ENCODE results near the gene AGTRAP.

The AGTRAP gene

GRCh38 chr1:11784993-11785769 lies 49.2 kb downstream of the AGTRAP start:
- DNase-seq: peak in 1 of 2 experiments; percentile 45

GRCh38 chr1:11786168-11786567 lies 50.2 kb downstream of the AGTRAP start:
- no peak for DNase-seq

GRCh38 chr1:11787251-11787803 lies 51.4 kb downstream of the AGTRAP start:
- DNase-seq: peak in 1 of 2 experiments; percentile 42

GRCh38 chr1:11787804-11788436 lies 52.0 kb downstream of the AGTRAP start:
- DNase-seq: no peak

GRCh38 chr1:11788549-11789053 lies 52.7 kb downstream of the AGTRAP start:
- no peak for DNase-seq

GRCh38 chr1:11789126-11790067 lies 53.5 kb downstream of the AGTRAP start:
- DNase-seq: no peak

- DNase-seq: no peak
These were observed 54.4 kb downstream of the AGTRAP start for GRCh38 chr1:11790101-11790879.

GRCh38 chr1:11790880-11791715 lies 55.2 kb downstream of the AGTRAP start:
- no peak for DNase-seq

- no peak for DNase-seq
These were observed 56.2 kb downstream of the AGTRAP start for GRCh38 chr1:11792106-11792505.

GRCh38 chr1:11793819-11794218 lies 57.9 kb downstream of the AGTRAP start:
- DNase-seq: no peak

- DNase-seq: no peak
These were observed 58.7 kb downstream of the AGTRAP start for GRCh38 chr1:11794446-11795237.

- no peak for DNase-seq
These were observed 59.4 kb downstream of the AGTRAP start for GRCh38 chr1:11795238-11795890.

- no peak for DNase-seq
These were observed 60.3 kb downstream of the AGTRAP start for GRCh38 chr1:11796036-11796828.

GRCh38 chr1:11797525-11798216 lies 61.7 kb downstream of the AGTRAP start:
- DNase-seq: no peak

GRCh38 chr1:11799099-11799498 lies 63.2 kb downstream of the AGTRAP start:
- DNase-seq: no peak

GRCh38 chr1:11799896-11800295 lies 64.0 kb downstream of the AGTRAP start:
- no peak for DNase-seq

- DNase-seq: no peak
These were observed 64.4 kb downstream of the AGTRAP start for GRCh38 chr1:11800391-11800755.

All from NCI-H526 (cell line).